ENCODE results near the gene MYBPC2. TPM values are rescaled to one million over a fixed set of nuclear protein-coding genes. Genes with fewer than 3 reads are reported as not detected.

Gene MYBPC2
- total and polyA plus RNA-seq, 7 donors = 0.95 TPM; not detected in 6

DNA sequence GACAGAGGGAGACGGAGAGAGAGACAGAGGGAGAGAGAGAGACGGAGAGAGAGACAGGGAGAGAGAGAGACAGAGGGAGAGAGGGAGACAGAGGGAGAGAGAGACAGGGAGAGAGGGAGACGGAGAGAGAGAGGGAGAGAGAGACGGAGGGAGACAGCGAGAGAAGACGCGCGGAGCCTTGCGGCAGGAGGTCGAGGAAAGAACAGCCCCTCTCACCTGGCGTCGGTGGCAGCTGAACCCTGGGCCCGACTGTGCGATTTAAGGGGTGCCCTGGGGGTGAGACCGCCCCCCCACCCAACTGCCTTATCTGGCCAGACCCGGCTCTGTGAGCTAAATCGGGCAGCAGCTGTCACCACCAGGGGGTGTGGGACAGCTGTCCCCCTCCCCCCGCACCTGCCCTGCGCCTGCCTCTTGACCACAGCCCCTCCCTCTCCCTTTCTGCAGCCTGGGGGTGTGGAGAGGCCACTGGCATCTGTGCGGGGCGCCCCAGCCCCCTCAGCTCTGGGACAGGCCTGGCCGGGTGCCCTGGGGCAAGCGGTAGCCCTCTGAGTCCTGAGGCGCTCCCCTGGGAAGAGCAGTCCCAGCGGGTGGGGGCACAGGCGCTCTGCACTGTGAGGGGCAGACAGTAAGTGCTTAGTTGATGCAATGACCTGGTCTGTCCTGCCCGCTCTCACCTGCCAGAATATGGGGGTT, 67.5 kb downstream of the MYBPC2 start:
- Histone ChIP-seq H3K36me3 (no peaks in the 10 kb centered on the region), H3K27me3 (no peaks in the 10 kb centered on the region), H3K4me3 (no peak overlapping the region), H3K9me3 (no peaks in the 10 kb centered on the region), H3K4me1 (peaks cover 0 to 7% (median 0%) of the 10 kb centered on the region in 4 donors), H3K27ac (no peak overlapping the region)
- TF ChIP-seq EP300 (IDR thresholded peaks at IDR 0.05) (no peak), POLR2A (IDR thresholded peaks at IDR 0.05) (no peak), POLR2AphosphoS5 (IDR thresholded peaks at IDR 0.05) (no peak)
- intact Hi-C loops (cut with DNase I) = no loop called here
- 63 to 64% methylated on average over 27 of the region's 27 CpGs for WGBS, 2 donors
- no peak for DNase-seq

DNA sequence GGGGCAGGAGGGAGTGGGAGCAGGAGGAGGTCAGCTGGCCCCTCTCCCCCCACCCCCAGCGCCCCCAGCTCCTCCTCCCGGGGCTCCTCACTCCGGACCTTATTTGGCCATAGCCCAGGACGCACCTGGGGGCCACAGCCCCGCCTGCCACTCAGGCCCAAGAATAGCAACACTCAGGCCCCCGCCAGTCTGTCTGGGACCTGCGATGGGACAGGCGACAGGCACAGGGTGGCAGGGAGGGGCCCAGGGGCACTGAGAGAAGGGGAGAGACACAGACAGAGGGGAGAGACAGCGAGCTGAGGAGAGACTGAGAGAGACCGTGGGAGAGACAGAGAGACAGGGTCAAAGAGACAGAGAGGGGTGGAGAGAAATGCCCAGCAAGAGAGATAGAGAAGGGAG, 68.1 kb downstream of the MYBPC2 start:
- intact Hi-C loops (cut with DNase I) = no loop called here
- Histone ChIP-seq H3K27me3 (no peaks in the 10 kb centered on the region), H3K4me3 (no peak overlapping the region), H3K27ac (no peak overlapping the region), H3K4me1 (peaks cover 0 to 7% (median 0%) of the 10 kb centered on the region in 4 donors), H3K9me3 (no peaks in the 10 kb centered on the region), H3K36me3 (peaks cover 0 to 5% (median 0%) of the 10 kb centered on the region in 4 donors)
- no peak for DNase-seq
- WGBS, 2 donors = 23 to 55% methylated on average over 10 of the region's 10 CpGs
- TF ChIP-seq, protein P1, sequence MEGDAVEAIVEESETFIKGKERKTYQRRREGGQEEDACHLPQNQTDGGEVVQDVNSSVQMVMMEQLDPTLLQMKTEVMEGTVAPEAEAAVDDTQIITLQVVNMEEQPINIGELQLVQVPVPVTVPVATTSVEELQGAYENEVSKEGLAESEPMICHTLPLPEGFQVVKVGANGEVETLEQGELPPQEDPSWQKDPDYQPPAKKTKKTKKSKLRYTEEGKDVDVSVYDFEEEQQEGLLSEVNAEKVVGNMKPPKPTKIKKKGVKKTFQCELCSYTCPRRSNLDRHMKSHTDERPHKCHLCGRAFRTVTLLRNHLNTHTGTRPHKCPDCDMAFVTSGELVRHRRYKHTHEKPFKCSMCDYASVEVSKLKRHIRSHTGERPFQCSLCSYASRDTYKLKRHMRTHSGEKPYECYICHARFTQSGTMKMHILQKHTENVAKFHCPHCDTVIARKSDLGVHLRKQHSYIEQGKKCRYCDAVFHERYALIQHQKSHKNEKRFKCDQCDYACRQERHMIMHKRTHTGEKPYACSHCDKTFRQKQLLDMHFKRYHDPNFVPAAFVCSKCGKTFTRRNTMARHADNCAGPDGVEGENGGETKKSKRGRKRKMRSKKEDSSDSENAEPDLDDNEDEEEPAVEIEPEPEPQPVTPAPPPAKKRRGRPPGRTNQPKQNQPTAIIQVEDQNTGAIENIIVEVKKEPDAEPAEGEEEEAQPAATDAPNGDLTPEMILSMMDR (IDR thresholded peaks at IDR 0.05) = no peak
- no peak for TF ChIP-seq POLR2AphosphoS5 (IDR thresholded peaks at IDR 0.05)
- no peak for TF ChIP-seq EP300 (IDR thresholded peaks at IDR 0.05)
- no peak for TF ChIP-seq POLR2A (IDR thresholded peaks at IDR 0.05)

DNA sequence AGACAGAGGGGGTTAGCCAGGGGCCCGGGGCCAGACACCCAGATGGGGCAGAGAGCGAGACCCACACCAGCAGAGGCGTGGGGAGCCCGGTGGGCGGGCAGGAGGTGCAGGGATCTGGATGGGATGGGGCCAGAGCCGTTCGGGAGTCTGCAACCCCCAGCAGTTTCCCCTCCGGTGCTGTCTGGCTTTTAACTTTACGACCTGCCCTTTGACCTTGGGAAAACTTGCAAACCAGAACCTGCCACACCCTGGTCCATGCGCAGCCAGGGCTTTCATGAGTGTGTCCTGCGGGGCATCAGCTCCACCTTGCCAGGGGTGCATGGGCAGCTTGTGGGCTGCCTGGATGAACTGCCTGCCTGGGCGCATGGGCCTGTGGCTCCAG, 68.5 kb downstream of the MYBPC2 start:
- 25 to 61% methylated on average over 12 of the region's 12 CpGs for WGBS, 2 donors
- no peak for DNase-seq
- no peaks in the 10 kb centered on the region for H3K9me3 ChIP-seq
- intact Hi-C loops (cut with DNase I) = no loop called here
- no peak overlapping the region for H3K4me3 ChIP-seq
- H3K4me1 ChIP-seq = peaks cover 0 to 7% (median 0%) of the 10 kb centered on the region in 4 donors
- peaks cover 0 to 9% (median 0%) of the 10 kb centered on the region in 4 donors for H3K36me3 ChIP-seq
- no peaks in the 10 kb centered on the region for H3K27me3 ChIP-seq
- H3K27ac ChIP-seq = no peak overlapping the region
- TF ChIP-seq, protein P1 (IDR thresholded peaks at IDR 0.05) = no peak
- no peak for TF ChIP-seq POLR2A (IDR thresholded peaks at IDR 0.05)
- TF ChIP-seq POLR2AphosphoS5 (IDR thresholded peaks at IDR 0.05) = no peak
- no peak for TF ChIP-seq EP300 (IDR thresholded peaks at IDR 0.05)

DNA sequence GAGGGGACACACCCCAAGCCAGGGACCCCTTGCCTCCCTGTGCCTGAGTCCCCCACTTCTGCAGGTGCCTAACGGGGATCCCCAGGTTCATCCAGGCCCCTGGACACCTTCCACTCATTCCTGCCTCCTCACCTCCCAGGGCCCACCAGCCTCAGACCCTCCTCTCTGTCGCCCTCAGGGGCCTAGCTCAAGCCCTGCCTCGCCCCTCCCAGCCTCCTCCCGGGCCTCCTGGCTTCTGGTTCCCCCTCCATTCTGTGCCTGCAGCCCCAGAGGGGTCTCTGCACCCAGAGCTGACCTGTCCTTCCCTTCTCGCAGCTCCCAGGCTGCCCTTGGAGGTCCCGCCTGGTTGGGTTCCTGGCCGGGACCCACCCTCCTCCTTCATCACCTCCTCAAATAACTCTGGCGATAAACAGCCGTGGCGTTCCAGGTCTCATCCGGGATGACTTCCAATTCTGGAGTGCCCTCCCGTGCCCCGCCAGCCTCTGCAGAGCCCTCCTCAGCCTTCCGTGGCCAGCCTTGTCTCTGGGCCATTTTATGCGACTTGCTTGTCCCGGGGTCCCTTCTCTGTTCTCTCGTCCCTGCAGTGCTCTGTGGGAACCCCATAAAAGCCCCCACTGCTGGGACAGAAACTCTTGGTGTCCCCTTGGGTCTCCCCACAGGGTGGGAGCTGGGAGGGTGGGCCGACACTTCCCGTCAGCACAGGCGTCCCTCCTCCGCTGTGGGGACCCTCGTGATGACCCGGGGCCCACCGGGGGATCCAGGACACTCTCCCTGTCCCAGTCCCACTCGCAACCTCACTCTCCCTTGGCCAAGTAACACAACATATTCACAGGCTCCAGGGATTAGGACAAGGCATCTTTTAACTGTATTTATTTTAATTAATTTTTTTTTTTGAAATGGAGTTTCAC, 69.1 kb downstream of the MYBPC2 start:
- Histone ChIP-seq H3K36me3 (peaks cover 0 to 11% (median 0%) of the 10 kb centered on the region in 4 donors), H3K4me1 (peaks cover 0 to 7% (median 0%) of the 10 kb centered on the region in 4 donors), H3K9me3 (no peaks in the 10 kb centered on the region), H3K4me3 (no peak overlapping the region), H3K27me3 (no peaks in the 10 kb centered on the region), H3K27ac (no peak overlapping the region)
- TF ChIP-seq, protein P1 (IDR thresholded peaks at IDR 0.05) = no peak
- TF ChIP-seq EP300 (IDR thresholded peaks at IDR 0.05) (no peak), POLR2AphosphoS5 (IDR thresholded peaks at IDR 0.05) (no peak), POLR2A (IDR thresholded peaks at IDR 0.05) (no peak)
- intact Hi-C loops (cut with DNase I) = no loop called here
- no peak for DNase-seq
- WGBS, 2 donors = 66 to 75% methylated on average over 25 of the region's 25 CpGs

Measured in sigmoid colon (tissue), 7 donors.